DND-41 (cell line): ENCODE measurements around the gene SLC27A3.

Source experiments
- ATAC-seq: fragments of 200-7000 bp; cut with Tn5 transposase; 3 replicates; pipeline ENCODE4 v1.9.1; 2021; ENCODE audit warnings: low read depth; ENCODE audit not compliant: insufficient read depth
- DNase-seq: peaks from one replicate; pipeline ENCODE4 v3.0.0-alpha.2; 2020
- H2AFZ ChIP-seq: 2 replicates; pipeline ENCODE4 v1.6.0; 2012; ENCODE audit warnings: low read depth, low read length
- H3K27ac ChIP-seq: 2 replicates; pipeline ENCODE4 v1.5.1; 2012; ENCODE audit warnings: low read length, inconsistent platforms
- H3K27me3 ChIP-seq: fragments of 200-600 bp; sonication (generic); 2 replicates; pipeline ENCODE4 v1.6.0; 2012; ENCODE audit warnings: low read length, mild to moderate bottlenecking, inconsistent platforms; ENCODE audit not compliant: insufficient read depth, poor library complexity
- H3K36me3 ChIP-seq: 2 replicates; pipeline ENCODE4 v1.5.1; 2012; ENCODE audit warnings: low read length, inconsistent platforms; ENCODE audit not compliant: insufficient read depth
- H3K4me1 ChIP-seq: 2 replicates; pipeline ENCODE4 v1.5.1; 2012; ENCODE audit warnings: mild to moderate bottlenecking, low read length; ENCODE audit not compliant: insufficient read depth
- H3K4me2 ChIP-seq: 2 replicates; pipeline ENCODE4 v1.6.0; 2012; ENCODE audit warnings: mild to moderate bottlenecking, moderate library complexity, low read length, inconsistent platforms; ENCODE audit not compliant: insufficient read depth
- H3K4me3 ChIP-seq, 2 experiments: fragments of 200-600 bp in 1 of 2; shearing (Covaris generic) in 1 of 2; 2 replicates each; pipeline ENCODE4 v1.5.1; 2012 to 2016; ENCODE audit warnings: inconsistent platforms in 2 of 2, low read length in 2 of 2, mild to moderate bottlenecking in 2 of 2, low read depth in 1 of 2, moderate library complexity in 1 of 2
- H3K79me2 ChIP-seq: 2 replicates; pipeline ENCODE4 v1.6.0; 2012; ENCODE audit warnings: low read length, inconsistent platforms; ENCODE audit not compliant: insufficient read depth
- H3K9ac ChIP-seq: 2 replicates; pipeline ENCODE4 v1.6.0; 2012; ENCODE audit warnings: low read depth, mild to moderate bottlenecking, inconsistent platforms, low read length, moderate library complexity
- H3K9me3 ChIP-seq: 2 replicates; pipeline ENCODE4 v1.5.1; 2012; ENCODE audit warnings: low read length, moderate library complexity, mild to moderate bottlenecking, inconsistent platforms; ENCODE audit not compliant: insufficient read depth, severe bottlenecking
- H4K20me1 ChIP-seq: 2 replicates; pipeline ENCODE4 v1.6.0; 2012; ENCODE audit warnings: low read length; ENCODE audit not compliant: insufficient read depth
- CTCF ChIP-seq: IDR thresholded peaks from 2 replicates; pipeline ENCODE4 v1.5.1; 2012; ENCODE audit warnings: borderline replicate concordance, low read length, moderate library complexity, mild to moderate bottlenecking; ENCODE audit not compliant: poor library complexity, severe bottlenecking; ENCODE audit errors: extremely low read depth
- EZH2 ChIP-seq: IDR thresholded peaks from 3 replicates; pipeline ENCODE4 v1.6.1; 2012; ENCODE audit warnings: borderline replicate concordance, low read depth, mild to moderate bottlenecking, moderate library complexity, low read length, inconsistent platforms; ENCODE audit not compliant: severe bottlenecking

The SLC27A3 gene

GRCh38 chr1:153749408-153750005, 25.7 kb upstream of the SLC27A3 start:
- Histone ChIP-seq H3K4me3 (no peak overlapping the region), H3K27me3 (no peaks in the 10 kb centered on the region), H3K27ac (no peak overlapping the region), H3K4me2 (no peak overlapping the region), H3K36me3 (peaks cover 94% of the 10 kb centered on the region), H3K9me3 (no peaks in the 10 kb centered on the region), H3K9ac (no peak overlapping the region), H3K4me1 (no peaks in the 10 kb centered on the region), H3K79me2 (no peaks in the 10 kb centered on the region), H4K20me1 (no peaks in the 10 kb centered on the region), H2AFZ (no peak overlapping the region)
- ATAC-seq: peak; percentile 100
- peak; percentile 80 for DNase-seq
- TF ChIP-seq EZH2: no peak
- TF ChIP-seq CTCF: peak; percentile 98

GRCh38 chr1:153750026-153750995, 24.9 kb upstream of the SLC27A3 start:
- TF ChIP-seq CTCF (no peak), EZH2 (no peak)
- H3K79me2 ChIP-seq: no peaks in the 10 kb centered on the region
- no peak overlapping the region for H3K4me2 ChIP-seq

GRCh38 chr1:153752072-153752471, 23.1 kb upstream of the SLC27A3 start:
- no peaks in the 10 kb centered on the region for H4K20me1 ChIP-seq
- no peaks in the 10 kb centered on the region for H3K9me3 ChIP-seq
- TF ChIP-seq CTCF (no peak), EZH2 (no peak)
- H3K4me2 ChIP-seq: no peak overlapping the region
- H2AFZ ChIP-seq: no peak overlapping the region
- ATAC-seq: no peak
- no peaks in the 10 kb centered on the region for H3K27me3 ChIP-seq
- H3K79me2 ChIP-seq: no peaks in the 10 kb centered on the region
- no peak for DNase-seq
- no peak overlapping the region for H3K4me3 ChIP-seq
- no peak overlapping the region for H3K9ac ChIP-seq
- peaks cover 88% of the 10 kb centered on the region for H3K36me3 ChIP-seq
- H3K27ac ChIP-seq: no peak overlapping the region
- H3K4me1 ChIP-seq: no peaks in the 10 kb centered on the region

More at GRCh38 chr1:153750026-153750995, 24.9 kb upstream of the SLC27A3 start:
- Histone ChIP-seq H3K36me3 (peaks cover 96% of the 10 kb centered on the region), H3K9ac (no peak overlapping the region), H4K20me1 (no peaks in the 10 kb centered on the region), H2AFZ (no peak overlapping the region), H3K4me1 (no peaks in the 10 kb centered on the region), H3K27ac (no peak overlapping the region), H3K27me3 (no peaks in the 10 kb centered on the region), H3K4me3 (no peak overlapping the region), H3K9me3 (no peaks in the 10 kb centered on the region)
- DNase-seq (no peak), ATAC-seq (no peak)
